ENCODE results near the gene AAMP. TPM values are rescaled to one million over a fixed set of nuclear protein-coding genes. Genes with fewer than 3 reads are reported as not detected.

Gene AAMP
- total and polyA plus RNA-seq, 2 experiments from 2014 or later: 273 to 315 TPM

- Histone ChIP-seq H3K4me1 (ENCODE audit: low read depth) (peaks cover 34% of the 10 kb centered on the region), H3K27me3 (no peaks in the 10 kb centered on the region), H3K9me3 (ENCODE audit: low read depth) (no peaks in the 10 kb centered on the region), H3K4me3 (no peak overlapping the region), H3K36me3 (no peaks in the 10 kb centered on the region), H3K27ac (peak overlapping the region; percentile 99)
- TF ChIP-seq, protein P1, sequence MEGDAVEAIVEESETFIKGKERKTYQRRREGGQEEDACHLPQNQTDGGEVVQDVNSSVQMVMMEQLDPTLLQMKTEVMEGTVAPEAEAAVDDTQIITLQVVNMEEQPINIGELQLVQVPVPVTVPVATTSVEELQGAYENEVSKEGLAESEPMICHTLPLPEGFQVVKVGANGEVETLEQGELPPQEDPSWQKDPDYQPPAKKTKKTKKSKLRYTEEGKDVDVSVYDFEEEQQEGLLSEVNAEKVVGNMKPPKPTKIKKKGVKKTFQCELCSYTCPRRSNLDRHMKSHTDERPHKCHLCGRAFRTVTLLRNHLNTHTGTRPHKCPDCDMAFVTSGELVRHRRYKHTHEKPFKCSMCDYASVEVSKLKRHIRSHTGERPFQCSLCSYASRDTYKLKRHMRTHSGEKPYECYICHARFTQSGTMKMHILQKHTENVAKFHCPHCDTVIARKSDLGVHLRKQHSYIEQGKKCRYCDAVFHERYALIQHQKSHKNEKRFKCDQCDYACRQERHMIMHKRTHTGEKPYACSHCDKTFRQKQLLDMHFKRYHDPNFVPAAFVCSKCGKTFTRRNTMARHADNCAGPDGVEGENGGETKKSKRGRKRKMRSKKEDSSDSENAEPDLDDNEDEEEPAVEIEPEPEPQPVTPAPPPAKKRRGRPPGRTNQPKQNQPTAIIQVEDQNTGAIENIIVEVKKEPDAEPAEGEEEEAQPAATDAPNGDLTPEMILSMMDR (IDR thresholded peaks at IDR 0.05; ENCODE audit: low read depth, low read length): no peak
- no peak for DNase-seq (ENCODE audit: low read depth in 1 of 2, low spot score in 1 of 2)
Measured at GRCh38 chr2:218306184-218306920, 36.4 kb upstream of the AAMP start.

GRCh38 chr2:218305383-218305782 is 35.4 kb upstream of the AAMP start:
- DNase-seq (ENCODE audit: low read depth in 1 of 2, low spot score in 1 of 2): no peak
- H3K27ac ChIP-seq: peak overlapping the region; percentile 99
- peaks cover 26% of the 10 kb centered on the region for H3K4me1 ChIP-seq (ENCODE audit: low read depth)
- H3K9me3 ChIP-seq (ENCODE audit: low read depth): no peaks in the 10 kb centered on the region
- H3K4me3 ChIP-seq: no peak overlapping the region
- no peaks in the 10 kb centered on the region for H3K36me3 ChIP-seq
- H3K27me3 ChIP-seq: no peaks in the 10 kb centered on the region
- TF ChIP-seq, protein P1 (IDR thresholded peaks at IDR 0.05; ENCODE audit: low read depth, low read length): no peak

DNA sequence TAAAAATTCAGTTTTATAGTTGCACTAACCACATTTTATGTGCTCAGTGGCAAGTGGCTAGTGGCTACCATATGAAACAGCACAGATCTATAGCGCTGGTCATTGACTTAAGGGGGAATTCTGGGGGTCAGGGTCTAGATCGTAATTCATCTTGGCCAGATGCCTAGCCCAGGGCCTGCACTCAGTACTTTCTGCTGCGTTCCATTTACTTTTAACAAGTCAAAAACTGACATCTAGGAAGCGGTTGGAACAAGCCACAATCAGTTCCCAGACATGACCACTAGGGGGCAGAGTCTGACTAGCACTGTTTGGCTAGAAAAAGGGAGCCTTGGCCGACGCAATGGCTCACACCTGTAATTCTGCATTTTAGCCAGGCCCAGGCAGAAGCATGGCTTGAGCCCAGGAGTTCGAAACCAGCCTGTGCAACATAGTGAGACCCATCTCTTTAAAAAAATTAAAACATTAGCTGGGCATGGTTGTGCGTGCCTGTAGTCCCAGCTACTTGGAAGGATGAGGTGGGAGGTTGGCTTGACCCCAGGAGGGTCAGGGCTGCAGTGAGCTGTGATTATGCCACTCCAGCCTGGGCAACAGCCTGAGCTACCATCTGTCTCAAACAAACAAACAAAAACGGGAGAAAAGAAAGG is 31.4 kb upstream of the AAMP start:
- TF ChIP-seq, protein P1 (IDR thresholded peaks at IDR 0.05; ENCODE audit: low read depth, low read length): peak; percentile 92
- Histone ChIP-seq H3K4me3 (no peak overlapping the region), H3K36me3 (no peaks in the 10 kb centered on the region), H3K27me3 (no peaks in the 10 kb centered on the region), H3K27ac (no peak overlapping the region), H3K9me3 (ENCODE audit: low read depth) (no peaks in the 10 kb centered on the region), H3K4me1 (ENCODE audit: low read depth) (peaks cover 13% of the 10 kb centered on the region)
- peak; percentile 90 for DNase-seq (ENCODE audit: low read depth in 1 of 2, low spot score in 1 of 2)

- Histone ChIP-seq H3K9me3 (ENCODE audit: low read depth) (no peaks in the 10 kb centered on the region), H3K4me1 (ENCODE audit: low read depth) (peaks cover 15% of the 10 kb centered on the region), H3K27ac (no peak overlapping the region), H3K27me3 (no peaks in the 10 kb centered on the region), H3K36me3 (no peaks in the 10 kb centered on the region), H3K4me3 (no peak overlapping the region)
- TF ChIP-seq, protein P1 (IDR thresholded peaks at IDR 0.05; ENCODE audit: low read depth, low read length): no peak
- DNase-seq (ENCODE audit: low read depth in 1 of 2, low spot score in 1 of 2): no peak
Measured at GRCh38 chr2:218300141-218300540, 30.2 kb upstream of the AAMP start.

DNA sequence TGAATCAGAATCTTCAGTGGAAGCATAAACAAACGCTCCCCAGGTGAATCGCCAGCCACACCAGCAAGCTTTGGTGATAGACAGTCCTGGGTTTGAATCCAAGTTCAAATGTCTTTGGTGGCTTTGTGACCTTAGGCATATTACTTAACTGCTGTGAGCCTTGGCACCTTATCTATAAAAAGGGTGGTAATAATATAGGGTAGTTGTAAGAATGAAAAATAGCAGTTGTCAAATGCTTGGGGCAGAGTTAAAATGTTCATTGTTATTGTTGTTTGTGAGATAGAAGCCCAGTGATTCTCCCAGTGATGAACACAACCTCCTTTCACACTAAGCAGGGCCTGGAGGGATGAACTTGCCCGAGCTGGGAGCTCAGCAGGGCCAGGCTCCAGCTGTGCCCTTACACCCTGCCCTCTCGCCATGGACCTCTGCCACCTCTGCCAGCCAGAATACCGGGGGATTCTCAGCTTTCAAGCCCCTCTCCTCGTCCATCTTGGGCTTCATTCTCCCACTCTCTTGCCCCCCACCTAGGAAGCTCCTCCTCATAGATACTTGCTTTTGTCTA is 28.5 kb upstream of the AAMP start:
- TF ChIP-seq, protein P1 (IDR thresholded peaks at IDR 0.05; ENCODE audit: low read depth, low read length): no peak
- H3K27ac ChIP-seq: no peak overlapping the region
- no peak for DNase-seq (ENCODE audit: low read depth in 1 of 2, low spot score in 1 of 2)
- H3K27me3 ChIP-seq: no peaks in the 10 kb centered on the region
- no peaks in the 10 kb centered on the region for H3K9me3 ChIP-seq (ENCODE audit: low read depth)
- H3K36me3 ChIP-seq: no peaks in the 10 kb centered on the region
- H3K4me3 ChIP-seq: no peak overlapping the region
- H3K4me1 ChIP-seq (ENCODE audit: low read depth): peaks cover 20% of the 10 kb centered on the region

Data from cardiac muscle cell (in vitro differentiated cells and primary cell).